Umbilical cord (tissue), 2 donors: ENCODE measurements around the gene TAF6L. TPM values are rescaled to one million over a fixed set of nuclear protein-coding genes. Genes with fewer than 3 reads are reported as not detected.
"Not testable (repeated sequence)": the region's sequence is repeated elsewhere in the genome, so short reads cannot be mapped to it uniquely, and the experiment has no call there.

Experiments used
- DNase-seq: peaks from one replicate; pipeline ENCODE4 v3.0.0-alpha.2; 2015; ENCODE audit warnings: low spot score
- total RNA-seq: library from RNA; depleted of rRNA; stranded (reverse); fragments of >200 nt; gene quantifications from one replicate; pipeline ENCODE4 v1.2.3, GENCODE V29; 2014; ENCODE audit warnings: low replicate concordance; ENCODE audit not compliant: insufficient read depth

The TAF6L gene
- total RNA-seq, 1 donor from 2014 or later: 10.1 TPM

GRCh38 chr11:62805076-62805892 lies 34.1 kb downstream of the TAF6L start, which contains the start of gene NXF1:
Gene NXF1, minus strand, starts transcription at chr11:62805440. Its CDS starts 84 bp downstream, at chr11:62805356.
- peak; percentile 96 for DNase-seq

DNA sequence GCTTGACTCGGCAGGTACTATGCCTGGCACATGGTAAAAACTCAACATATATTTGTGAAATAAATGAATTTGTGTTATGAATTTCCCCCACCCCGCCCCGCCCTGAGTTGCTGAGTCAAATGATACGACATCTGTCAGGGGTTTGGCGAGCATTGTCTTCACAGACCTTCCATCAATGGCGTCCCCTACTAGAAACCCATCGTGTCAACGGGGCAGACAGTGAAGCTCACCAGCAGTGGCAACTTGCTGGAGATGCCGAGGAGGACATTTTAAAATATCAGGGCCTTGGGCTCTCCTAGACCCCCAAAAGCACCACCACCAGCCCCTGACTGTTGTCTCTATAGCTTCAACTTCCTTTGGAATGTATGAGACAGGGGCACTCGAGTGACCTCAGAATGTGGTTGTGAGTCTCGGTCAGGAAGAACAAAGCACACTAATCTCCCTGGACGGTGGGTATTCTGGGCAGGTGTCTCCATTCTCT lies 34.8 kb downstream of the TAF6L start:
- no peak for DNase-seq

GRCh38 chr11:62806611-62807121 lies 35.5 kb downstream of the TAF6L start:
- DNase-seq: peak; percentile 23

GRCh38 chr11:62810748-62811147 lies 39.6 kb downstream of the TAF6L start:
- DNase-seq: no peak

- no peak for DNase-seq
Observed at GRCh38 chr11:62811659-62812058, 40.5 kb downstream of the TAF6L start.

- DNase-seq: no peak
Observed at GRCh38 chr11:62816557-62816956, 45.4 kb downstream of the TAF6L start.

DNA sequence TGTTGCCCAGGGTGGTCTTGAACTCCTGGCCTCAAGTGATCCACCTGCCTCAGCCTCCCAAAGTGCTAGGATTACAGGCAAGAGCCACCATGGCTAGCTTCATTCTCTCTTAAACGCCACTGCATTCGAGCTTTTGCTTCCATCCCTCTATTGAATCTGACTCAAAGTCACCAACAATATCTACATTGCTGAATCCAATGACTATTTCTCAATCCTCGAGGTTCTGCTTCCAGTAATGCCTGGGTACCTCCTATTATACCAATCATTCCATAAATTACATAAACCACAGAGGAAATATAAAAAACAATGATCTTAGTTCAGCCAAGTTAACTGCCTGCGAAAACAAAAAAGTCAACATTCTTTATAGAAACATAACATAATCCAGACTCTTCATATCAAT lies 45.9 kb downstream of the TAF6L start:
- DNase-seq: no peak

GRCh38 chr11:62823677-62824076 lies 52.5 kb downstream of the TAF6L start:
- DNase-seq: no peak

GRCh38 chr11:62828130-62828529 lies 56.9 kb downstream of the TAF6L start:
- DNase-seq: not testable (repeated sequence)

DNA sequence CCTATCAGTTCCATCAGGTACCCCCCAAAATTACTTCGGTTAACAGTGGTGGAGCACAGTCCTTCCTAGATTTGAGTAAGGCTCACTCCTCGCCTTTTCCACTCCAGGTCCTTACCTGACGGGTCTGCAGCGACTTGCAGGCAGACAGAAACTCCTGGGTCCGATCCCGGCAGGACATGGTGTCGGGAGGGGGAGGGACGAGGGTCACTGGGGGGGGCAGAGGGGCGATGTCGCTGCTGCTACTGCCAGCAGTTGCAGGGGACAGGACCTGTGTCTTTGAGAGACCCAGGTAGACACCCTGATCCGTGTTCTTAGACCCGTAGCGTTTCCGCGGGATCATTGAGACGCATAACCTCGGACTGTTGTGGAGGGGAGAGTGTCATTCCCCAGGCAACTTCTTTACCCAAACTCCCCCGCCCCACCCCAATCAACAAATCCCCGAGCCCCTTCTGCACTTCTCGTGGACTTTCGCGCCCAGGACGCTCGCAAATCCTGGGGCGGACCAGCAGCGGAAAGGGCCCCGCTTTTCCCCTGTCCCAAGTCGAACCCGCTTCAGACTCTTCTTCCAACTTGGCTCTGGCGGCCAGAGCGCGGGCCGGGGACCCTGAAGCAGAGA lies 59.8 kb downstream of the TAF6L start:
- no peak for DNase-seq

GRCh38 chr11:62831520-62832335 lies 60.5 kb downstream of the TAF6L start, which contains the start of gene STX5:
Gene STX5, minus strand, starts transcription at chr11:62832051. Its CDS starts 808 bp downstream, at chr11:62831243.
- DNase-seq: peak; percentile 99

DNA sequence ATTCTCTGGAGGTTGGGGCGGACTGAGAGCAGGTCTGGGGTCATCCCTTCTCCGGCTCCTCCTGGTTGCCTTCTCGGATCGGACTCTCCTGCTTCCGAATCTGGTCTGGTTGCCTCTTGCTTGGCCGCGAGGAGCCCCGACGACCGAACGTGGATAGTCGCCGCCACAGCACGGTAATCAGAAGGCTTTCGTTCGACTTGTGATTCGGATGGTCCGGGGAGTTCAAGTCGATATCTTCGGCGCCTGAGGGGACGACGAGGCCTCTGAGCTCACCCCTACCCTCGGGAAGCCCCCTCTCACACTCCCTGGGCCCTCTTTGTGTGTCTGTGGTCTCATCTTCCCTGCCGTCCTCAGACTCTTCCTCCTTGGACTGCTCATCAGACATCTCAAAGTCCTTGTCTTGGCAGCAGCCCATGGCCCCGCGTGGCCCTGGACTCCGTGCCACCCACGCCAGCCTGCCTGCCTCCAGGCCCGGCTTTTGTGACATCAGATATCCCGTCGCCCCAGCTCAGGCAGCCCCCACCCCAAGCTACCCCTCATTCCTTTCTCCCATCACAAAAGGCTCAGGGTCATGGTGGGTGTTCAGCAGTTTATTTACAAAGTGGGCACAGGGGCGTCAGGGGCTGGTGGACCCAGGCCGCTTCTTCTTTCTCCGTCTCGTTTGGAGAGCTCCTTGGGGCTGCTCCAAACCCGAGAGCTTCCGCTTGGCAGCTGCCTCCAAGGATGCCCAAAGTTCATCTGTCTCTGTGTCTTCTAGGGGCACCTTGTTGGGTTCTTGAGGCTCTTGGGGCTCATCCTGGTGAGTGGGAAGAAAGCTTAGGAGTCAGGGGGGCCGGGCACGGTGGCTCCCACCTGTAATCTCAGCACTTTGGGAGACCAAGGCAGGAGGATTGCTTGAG lies 61.4 kb downstream of the TAF6L start, which contains the start of gene TEX54:
TSS of gene TEX54 (minus strand) at position 506 of the 899 bp plus-strand sequence.
- no peak for DNase-seq

DNA sequence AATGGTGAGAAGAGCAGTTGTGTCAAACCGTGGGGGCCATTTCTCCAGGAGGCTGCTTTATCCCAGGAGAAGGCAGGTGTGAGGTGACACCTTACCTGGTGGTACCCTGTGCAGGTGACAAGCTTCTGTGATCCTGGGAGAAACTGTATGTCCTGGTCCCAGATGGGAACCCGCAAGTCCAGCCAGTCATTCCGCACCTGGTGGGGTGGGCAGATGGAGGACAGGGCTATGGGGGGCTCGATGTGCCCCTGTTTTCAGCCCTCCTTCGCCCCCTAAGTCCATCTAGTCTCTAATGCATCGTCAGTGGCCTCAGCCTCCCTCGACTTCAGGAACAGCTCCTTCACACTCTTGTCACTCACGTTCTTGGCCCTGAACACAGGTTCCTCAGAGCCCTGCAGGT lies 64.1 kb downstream of the TAF6L start:
- DNase-seq: no peak

Other genes starting within 250 kb of the TAF6L start
- 550 TPM for gene AHNAK, start 224.6 kb upstream of the TAF6L start, total RNA-seq
- 944 TPM for gene EEF1G, start 197.5 kb upstream of the TAF6L start, total RNA-seq
- 2.4 TPM for gene TUT1, start 179.9 kb upstream of the TAF6L start, total RNA-seq
- 58.3 TPM for gene MTA2, start 169.5 kb upstream of the TAF6L start, total RNA-seq
- 41.7 TPM for gene EML3, start 158.6 kb upstream of the TAF6L start, total RNA-seq
- gene ROM1, start 158.1 kb upstream of the TAF6L start, total RNA-seq: 8.7 TPM
- 7.9 TPM for gene B3GAT3, start 149.4 kb upstream of the TAF6L start, total RNA-seq
- gene GANAB, start 124.8 kb upstream of the TAF6L start, total RNA-seq: 96.8 TPM
- gene INTS5, start 118.1 kb upstream of the TAF6L start, total RNA-seq: 11.3 TPM
- gene C11orf98, start 106.2 kb upstream of the TAF6L start, total RNA-seq: 14.2 TPM
- gene CSKMT, start 106.1 kb upstream of the TAF6L start, total RNA-seq: 3.1 TPM
- gene UQCC3, start 99.7 kb upstream of the TAF6L start, total RNA-seq: 2.9 TPM
- 0.72 TPM for gene LBHD1, start 99.1 kb upstream of the TAF6L start, total RNA-seq
- gene UBXN1, start 92.3 kb upstream of the TAF6L start, total RNA-seq: 98.0 TPM
- 3.1 TPM for gene LRRN4CL, start 81.9 kb upstream of the TAF6L start, total RNA-seq
- gene BSCL2, start 64.0 kb upstream of the TAF6L start, total RNA-seq: 6.3 TPM
- not detected for gene GNG3, start 63.7 kb upstream of the TAF6L start, total RNA-seq
- 13.5 TPM for gene HNRNPUL2, start 43.9 kb upstream of the TAF6L start, total RNA-seq
- gene TTC9C, start 42.9 kb upstream of the TAF6L start, total RNA-seq: 27.0 TPM
- gene ZBTB3, start 17.2 kb upstream of the TAF6L start, total RNA-seq: 6.5 TPM
- 24.6 TPM for gene POLR2G, start 9.8 kb upstream of the TAF6L start, total RNA-seq
- gene TMEM179B, start 16.0 kb downstream of the TAF6L start, total RNA-seq: 11.1 TPM
- gene TMEM223, start 20.6 kb downstream of the TAF6L start, total RNA-seq: 33.5 TPM
- gene NXF1, start 34.0 kb downstream of the TAF6L start, total RNA-seq: 22.6 TPM
- 44.3 TPM for gene STX5, start 60.7 kb downstream of the TAF6L start, total RNA-seq
- gene TEX54, start 61.4 kb downstream of the TAF6L start, total RNA-seq: not detected
- 44.3 TPM for gene WDR74, start 68.2 kb downstream of the TAF6L start, total RNA-seq
- gene SLC3A2, start 109.5 kb downstream of the TAF6L start, total RNA-seq: 77.0 TPM
- gene CHRM1, start 150.0 kb downstream of the TAF6L start, total RNA-seq: 2.4 TPM
- gene SLC22A6, start 213.6 kb downstream of the TAF6L start, total RNA-seq: not detected
- gene SLC22A8, start 244.4 kb downstream of the TAF6L start, total RNA-seq: 0.72 TPM